GM21447 (cell line): ENCODE results near the gene PHLDA1.

ENCODE experiments used
- ATAC-seq: cut with Tn5 transposase; IDR thresholded peaks from one replicate; pipeline ENCODE4 v1.9.1; 2021; ENCODE audit not compliant: unreplicated experiment

Gene PHLDA1

DNA sequence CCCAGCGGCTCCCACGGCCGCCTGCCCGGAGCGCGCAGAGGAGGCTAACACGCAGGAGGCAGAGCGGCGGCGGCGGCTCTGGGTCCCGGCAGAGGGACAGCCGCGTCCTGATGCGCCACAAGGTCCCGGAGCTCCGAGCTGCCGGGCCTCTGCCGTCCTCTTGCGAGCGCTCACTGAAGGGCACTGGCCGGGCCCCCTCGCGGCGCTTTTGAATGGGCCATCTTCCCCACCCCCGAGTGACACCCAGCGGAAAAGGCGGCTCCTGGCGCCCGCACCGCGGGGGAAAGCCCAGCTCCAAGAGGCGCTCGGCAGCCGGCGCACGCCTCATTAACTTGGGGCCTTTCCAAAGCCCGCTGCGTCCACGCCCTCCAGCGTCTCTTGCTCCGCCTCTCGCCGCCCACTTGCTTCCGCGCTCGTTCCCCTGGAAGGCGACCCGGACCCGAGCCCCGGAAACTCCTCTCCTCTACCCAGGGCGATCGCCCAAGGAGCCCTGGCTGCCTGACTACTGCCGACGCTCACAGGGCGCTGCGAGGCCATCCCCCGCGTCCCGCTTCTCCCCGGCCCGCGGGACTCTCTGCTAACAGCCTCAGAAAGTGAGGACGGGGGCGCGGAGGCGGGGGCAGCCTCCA, at the start of gene PHLDA1:
PHLDA1 (minus strand) TSS at position 363 of the 629 bp plus-strand sequence.
- ATAC-seq: peak; percentile 82

DNA sequence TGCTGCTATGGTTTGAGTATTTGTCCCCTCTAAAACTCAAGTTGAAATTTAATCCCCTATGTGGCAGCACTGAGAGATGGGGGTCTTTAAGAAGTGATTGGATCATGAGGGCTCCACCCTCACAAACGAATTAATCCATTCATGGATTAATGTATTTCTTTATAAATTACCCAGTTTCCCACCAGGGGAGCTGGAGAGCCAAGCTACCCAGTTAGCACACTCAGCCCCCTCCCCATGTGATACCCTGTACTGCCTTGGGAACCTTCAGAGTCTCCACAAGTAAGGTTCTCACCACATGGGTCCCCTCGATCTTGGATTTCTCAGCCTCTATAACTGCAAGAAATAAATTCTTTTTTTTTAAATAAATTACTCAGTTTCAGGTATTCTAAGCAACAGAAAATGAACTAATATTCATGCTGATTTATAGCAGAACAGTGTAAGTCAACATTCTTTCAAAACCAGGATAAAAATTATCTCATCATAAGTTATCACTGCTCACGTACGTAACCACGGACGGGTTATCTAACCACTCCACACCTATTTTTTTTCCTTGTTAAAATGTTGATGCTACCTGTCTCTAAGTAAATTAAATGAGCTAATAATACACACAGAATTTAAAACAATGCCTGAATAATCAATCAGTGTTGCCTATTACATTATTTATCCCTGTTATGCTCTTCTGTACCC, 49.3 kb upstream of the PHLDA1 start:
- no peak for ATAC-seq

DNA sequence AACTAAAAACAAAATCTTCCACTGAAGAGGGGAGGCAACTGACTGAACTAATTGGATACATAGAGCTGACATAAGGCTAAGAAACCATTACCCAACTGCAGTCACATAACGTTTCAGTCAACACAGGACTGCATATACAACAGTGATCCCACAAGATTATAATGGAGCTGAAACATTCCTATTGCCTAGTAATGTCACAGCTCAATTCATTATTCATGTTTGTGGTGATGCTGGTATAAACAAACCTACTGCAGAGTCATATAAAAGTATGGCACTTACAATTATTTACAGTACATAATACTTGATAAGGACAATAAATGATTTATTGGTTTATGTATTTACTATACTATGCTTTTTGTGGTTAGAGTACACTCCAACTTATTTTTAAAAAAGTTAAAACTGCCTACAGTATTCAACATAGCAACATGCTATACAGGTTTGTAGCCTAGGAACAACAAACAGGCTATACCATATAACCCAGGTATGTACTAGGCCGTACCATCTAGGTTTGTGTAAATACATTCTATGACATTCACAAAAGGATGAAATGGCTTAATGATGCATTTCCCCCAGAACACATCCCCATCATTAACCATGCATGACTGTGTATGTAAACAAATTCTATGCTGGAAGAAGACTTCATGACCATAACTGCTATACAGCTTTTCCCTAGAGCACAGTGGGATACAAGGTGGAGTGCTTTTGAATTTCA, 48.6 kb upstream of the PHLDA1 start:
- no peak for ATAC-seq

DNA sequence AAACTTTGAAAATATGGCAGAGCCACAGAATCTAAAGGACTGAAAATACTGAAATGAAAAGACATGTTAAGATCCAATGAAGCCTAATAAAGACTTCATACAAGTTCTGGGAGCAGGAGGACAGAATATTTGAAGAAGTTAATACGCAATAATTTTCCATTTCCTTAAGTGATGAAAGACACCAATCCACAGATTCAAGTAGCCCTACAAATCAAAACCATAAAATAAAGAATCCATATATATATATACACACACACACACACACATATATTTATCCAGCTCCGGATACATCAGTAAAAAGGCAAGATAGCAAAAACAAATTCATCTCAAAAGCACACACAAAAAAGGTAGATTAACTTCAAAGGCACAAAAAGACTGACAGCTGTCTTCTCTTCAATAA, 47.2 kb upstream of the PHLDA1 start:
- ATAC-seq: no peak

DNA sequence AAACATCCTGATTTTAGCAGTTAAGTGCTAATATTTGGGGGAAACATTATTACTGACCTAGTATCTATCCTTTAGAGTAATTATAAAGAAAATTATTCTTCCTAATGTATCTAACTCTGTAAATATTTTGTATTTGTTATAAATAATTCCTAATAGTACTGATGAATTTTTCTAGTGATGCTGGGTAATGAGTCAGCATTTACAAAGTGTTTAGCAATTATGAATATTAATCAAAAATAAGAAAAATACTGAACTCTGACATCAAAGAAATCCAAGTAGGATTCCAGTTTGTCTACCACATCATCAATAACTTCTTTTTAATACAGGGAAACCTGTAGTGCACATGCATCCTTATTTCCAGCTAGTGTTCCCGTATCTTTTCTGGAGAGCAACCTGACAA, 43.9 kb upstream of the PHLDA1 start:
- no peak for ATAC-seq

DNA sequence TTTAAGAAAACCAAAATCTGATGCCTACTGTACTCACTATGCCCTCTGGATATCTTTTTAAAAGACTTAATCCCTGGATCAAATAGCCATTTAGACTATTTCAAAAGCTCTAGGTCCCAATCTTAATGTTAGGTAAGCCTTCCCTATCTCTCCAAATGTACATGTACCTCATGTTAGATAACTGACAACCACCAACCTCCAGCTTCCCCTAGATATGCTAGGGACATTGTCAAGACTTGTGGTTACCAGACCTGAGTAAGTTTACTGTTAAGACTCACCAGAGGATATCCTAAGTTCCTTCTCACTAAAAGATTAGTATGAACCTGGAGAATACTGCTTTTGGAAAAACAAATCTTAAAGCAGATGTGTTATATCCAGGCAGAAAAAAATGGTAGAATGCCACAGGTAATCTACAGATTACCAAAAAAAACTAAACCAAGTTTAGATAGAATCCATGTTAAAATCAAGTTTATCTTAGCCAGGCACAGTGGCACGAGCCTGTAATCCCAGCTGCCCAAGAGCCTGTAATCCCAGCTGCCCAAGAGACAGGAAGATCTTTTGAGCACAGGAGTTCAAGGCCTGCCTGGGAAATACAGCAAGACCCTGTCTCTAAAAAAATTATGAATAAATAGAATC, 43.2 kb upstream of the PHLDA1 start:
- ATAC-seq: no peak

DNA sequence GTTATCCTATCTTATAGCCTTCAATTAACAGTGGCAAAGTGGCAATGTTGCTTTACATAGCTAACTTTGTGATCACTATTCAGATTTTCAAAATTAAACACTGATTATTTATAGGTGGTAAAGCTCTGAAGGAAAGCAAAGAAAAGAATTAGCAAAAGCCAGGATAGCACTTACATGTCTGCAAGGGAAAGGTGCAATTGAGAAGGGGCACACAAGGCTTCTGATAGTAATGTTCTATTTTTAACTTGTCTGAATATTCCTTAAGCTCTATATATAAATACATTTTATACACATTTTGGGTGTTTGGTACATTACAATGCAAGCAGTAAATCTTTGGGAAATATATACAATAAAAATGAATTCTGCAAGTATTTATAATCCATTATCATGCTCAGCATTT, 42.0 kb upstream of the PHLDA1 start:
- ATAC-seq: no peak

DNA sequence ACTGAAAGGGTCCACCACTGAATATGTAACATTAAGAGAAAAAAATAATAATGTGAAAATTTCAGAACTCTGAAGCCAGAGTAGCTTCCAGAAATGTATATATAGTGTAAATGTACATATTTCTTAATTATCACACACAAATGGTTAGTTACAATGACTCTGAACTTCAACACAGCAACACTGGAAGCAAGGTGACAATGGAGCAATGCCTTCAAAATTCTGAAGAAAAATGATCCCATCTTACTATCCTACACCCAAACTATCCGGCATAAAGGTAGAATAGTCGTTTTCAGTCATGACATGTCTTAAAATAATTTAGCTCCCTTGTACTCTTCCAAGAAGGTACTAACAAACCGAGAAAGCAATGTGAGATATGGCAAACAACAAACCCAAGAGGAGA, 41.0 kb upstream of the PHLDA1 start:
- no peak for ATAC-seq

DNA sequence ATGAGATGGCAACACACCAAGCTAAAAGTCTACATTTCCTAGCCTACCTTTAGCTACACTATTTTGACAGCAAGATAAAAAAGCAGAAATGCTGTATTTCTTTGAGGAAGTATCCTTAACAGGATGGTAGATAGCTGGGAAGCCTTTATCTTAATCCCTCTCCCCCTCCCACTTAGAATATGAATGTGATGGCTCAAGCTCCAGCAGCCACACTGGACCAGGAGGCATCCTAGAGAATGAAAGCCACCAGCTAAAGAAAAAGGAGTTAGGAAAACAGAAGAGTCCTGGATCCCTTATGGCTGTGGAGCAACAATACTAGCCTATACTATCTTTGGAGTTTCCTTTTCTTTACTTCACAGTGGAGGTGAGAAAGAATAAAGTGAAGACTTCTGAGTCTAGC, 37.8 kb upstream of the PHLDA1 start:
- ATAC-seq: no peak

DNA sequence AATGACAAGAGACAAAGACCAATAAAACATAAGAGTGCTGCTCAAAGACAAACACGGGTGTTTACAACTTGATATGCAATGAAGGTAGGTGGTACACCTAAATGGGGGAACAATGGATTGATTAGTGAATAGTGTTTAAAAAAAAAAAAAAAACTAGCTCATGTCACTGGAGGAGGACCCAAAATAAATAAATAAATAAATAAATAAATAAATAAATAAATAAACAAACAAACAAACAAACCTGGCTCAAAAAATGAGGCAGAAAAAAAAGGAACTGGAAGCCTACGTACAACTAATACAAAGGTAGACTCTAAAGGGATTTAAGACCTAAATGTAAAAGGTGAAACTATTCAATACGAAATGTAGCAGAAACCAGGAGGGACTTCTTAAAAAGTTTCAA, 34.3 kb upstream of the PHLDA1 start:
- no peak for ATAC-seq

DNA sequence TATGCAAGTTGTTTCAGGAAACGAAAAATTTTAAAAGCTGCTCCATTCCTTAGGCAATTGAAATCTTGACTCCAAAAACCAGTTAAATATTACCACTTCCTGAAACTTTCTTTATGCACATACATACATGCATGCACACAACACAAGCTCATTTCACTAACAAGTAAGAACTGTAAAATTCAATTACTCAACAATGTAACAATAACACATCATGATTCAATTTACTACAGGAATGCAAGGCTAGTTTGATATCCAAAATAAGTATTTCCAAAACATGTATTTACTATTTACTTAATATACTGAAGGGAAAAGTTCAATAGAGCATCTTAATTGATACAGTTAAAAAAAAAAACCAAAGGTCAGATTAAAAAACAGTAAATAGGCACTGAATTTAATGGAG, 33.3 kb upstream of the PHLDA1 start:
- ATAC-seq: no peak

DNA sequence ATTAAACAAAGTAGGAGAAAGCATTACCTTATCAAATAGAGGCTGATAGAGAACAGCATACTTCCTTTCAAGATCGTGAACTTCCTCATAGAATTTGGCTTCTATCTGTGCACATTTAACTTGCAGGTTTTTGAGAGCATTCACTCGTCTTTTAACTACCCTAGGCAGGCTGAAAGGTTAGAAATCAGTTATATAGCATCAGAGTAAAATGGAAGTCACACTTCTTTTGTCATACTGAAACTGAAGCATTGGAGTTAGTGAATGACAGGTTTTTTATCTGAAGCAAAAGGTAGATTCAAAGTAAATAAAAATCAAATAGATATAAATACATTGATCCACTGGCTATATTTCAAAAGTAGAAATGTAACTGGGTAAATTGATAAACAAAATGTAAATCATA, 28.5 kb upstream of the PHLDA1 start:
- no peak for ATAC-seq

DNA sequence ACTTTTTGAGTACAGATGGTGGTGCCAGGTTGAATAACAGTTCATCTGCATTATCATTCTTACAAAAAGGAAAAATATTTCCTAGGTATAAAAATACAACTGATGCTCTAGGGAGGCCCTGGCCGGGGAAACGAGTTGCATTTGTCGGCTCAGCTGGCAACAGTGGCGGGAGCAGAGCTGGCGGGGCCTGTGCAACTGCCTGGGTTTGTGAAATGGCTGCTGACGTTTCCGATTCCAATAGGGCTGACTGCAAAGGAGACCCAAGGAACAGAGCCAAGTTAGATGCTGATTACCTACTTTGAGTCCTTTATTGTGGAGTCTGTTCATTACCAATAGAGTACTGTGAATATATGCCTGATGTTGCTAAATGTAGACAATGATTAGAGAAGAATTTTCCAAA, 25.8 kb upstream of the PHLDA1 start:
- ATAC-seq: no peak

DNA sequence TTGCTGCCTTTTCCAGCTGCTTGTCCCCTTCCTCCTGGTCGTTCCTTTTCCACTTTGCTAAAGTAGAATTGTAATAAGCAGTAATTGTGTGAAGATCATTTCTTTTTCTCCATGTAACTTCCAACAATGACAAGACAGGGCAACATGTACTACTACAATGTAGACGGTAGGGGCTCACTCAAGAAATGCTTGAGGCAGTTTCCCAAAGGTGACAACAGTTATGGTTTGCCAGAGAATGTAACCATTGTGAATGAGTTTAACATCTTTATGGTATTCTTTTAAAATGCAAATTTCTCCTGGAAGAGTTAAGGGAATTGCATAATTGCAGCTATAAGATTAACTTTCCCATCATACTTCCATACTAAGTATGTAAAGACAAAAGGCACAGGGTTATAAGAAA, 23.8 kb upstream of the PHLDA1 start:
- no peak for ATAC-seq

DNA sequence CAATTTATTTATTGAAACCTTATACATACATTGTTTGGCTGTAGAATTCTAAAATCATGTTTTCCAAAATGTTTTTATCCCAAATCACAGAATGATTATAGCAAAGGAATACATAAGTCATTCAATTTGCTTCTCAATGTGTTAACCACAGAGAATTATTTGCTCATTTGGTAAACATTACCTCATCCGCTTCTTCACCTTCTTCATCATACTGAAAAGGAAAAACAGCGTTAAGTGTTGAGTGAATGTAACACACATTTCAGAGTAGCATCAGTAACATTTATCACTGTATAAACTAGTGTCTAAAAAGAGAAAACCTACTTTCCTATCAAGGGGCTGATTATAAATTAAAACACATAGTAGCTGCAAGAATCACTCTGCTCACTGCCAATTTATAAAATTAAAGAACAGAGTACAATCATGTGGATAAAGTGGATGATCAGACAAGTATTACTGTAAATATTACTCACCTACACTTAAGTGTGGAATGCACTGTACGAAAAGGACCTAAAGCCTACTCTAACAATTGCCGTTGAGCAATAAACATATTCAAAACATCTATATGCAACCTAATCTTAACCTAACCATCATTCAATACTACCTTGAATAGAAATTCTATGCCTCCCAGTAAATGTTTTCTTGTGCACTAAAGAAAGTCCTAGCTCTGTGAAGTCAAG, 18.1 kb upstream of the PHLDA1 start:
- no peak for ATAC-seq

DNA sequence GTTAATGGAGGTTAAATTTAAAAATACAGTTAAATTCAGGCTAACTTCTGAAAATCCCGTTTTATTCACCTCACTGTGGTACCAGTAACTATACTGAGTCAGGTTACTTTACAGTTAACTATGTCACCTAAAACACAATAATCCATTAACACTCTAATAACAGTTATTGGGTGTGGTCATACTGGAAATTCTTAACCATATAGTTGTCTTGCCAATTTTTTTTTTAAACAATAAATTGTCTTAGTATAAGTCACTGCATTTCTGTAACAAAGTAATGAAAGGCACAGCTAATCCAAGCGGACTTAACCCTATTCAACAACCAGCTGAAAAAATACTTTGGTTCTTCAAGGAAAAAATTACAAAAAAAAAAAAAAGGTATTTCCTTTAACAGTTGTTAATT, 16.2 kb upstream of the PHLDA1 start:
- no peak for ATAC-seq

DNA sequence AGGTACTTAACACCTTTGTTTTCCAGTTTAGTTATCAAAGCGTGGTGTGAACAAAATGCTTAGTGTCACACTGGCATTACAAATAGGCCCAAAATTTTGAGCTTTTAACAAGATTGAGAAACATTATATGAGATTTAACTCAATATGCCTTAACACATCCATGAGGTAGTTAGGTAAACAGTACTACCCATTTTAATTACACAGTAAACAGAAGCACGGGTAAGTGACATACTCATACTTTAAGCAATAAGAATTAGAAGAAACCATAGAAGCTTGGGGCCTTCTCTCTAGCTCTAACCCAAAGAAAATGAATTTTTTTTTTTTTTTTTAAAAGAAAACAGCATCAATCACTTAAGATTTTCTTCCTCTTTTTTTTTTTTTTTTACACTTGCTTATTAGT, 15.5 kb upstream of the PHLDA1 start:
- no peak for ATAC-seq

DNA sequence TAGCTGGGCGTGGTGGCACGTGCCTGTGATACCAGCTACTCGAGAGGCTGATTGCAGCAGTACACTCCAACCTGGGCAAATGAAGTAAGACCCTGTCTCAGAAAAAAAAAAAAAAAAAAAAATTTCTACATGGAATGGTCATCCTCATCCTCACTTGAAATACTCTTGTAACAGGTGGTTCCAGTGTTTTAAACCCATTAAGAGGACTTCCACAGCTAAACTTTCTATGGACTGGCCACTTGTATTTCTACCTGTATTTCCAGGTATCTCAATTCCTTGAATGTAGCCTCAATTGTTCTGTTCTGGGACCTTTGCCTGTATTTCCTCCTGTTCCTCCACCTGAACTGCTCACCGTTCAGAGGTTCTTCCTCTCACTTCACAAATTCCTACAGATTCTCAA, 11.8 kb upstream of the PHLDA1 start:
- ATAC-seq: no peak

DNA sequence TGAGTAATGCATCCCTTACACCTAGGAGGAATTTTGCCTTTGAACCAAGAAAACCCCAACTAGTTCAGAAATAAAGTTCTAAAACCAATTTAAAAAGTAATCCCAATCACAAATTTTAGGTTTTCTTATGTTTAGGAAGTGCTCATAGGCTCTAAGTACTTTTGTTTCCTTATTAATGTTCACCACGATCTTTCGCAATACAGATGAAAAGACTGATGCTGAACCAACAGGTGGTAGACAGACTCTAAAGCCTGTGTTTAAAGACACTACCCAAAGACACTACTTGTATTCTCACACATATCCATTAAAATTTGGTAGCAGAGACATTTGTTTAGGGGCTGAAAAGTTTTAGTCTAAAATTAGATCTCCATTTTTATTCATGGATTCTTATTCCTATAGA, 10.6 kb upstream of the PHLDA1 start:
- no peak for ATAC-seq

DNA sequence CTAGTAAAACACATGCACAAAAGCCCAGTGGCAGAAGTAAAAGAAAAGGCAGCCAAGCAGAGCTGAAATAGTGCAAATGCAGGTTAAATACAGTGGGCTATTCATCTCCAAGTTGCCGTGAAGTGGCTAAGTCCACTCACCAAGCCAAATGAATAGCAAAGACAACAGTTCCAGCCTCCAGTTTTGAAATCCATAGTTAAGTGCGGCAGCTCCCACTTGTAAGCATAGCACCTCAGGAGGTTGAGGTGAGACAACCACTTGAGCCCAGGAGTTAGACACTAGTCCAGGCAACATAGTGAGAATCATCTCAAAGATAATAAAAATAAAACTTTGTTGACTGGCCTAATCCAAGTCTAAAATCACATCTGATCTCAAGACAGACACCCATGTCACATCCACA, 9.8 kb upstream of the PHLDA1 start:
- ATAC-seq: no peak

DNA sequence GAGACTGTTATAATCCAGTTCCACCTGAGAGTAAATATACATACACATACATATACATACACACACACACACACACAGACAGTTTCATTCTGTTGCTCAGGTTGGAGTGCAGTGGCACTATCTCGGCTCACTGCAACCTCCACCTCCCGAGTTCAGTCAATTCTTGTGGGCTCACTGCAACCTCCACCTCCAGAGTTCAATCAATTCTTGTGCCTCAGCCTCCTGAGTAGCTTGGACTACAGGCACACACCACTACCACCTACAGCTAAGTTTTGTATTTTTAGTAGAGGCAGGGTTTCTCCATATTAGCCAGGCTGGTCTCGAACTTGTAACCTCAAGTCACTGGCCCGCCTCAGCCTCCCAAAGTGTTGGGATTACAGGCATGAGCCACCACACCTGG, 8.9 kb upstream of the PHLDA1 start:
- no peak for ATAC-seq
